IPS DF 19.7 (cell line): ENCODE results near the gene LRRK1.

Source experiments
- DNase-seq: peaks from one replicate; pipeline ENCODE4 v3.0.0-alpha.2; 2013; ENCODE audit warnings: low read depth, low spot score

Gene LRRK1

GRCh38 chr15:101022876-101023275, 103.7 kb downstream of the LRRK1 start:
- DNase-seq, result no peak

- DNase-seq, result no peak
These were observed 104.4 kb downstream of the LRRK1 start for GRCh38 chr15:101023501-101024072.

- no peak for DNase-seq
These were observed 105.0 kb downstream of the LRRK1 start for GRCh38 chr15:101024073-101024695.

- no peak for DNase-seq
These were observed 105.7 kb downstream of the LRRK1 start for GRCh38 chr15:101024706-101025500.

GRCh38 chr15:101025501-101025885, 106.3 kb downstream of the LRRK1 start:
- no peak for DNase-seq

GRCh38 chr15:101025896-101026631, 106.9 kb downstream of the LRRK1 start:
- no peak for DNase-seq

GRCh38 chr15:101026656-101027272, 107.6 kb downstream of the LRRK1 start:
- DNase-seq, result no peak

- no peak for DNase-seq
These were observed 108.2 kb downstream of the LRRK1 start for GRCh38 chr15:101027273-101027901.

- no peak for DNase-seq
These were observed 108.8 kb downstream of the LRRK1 start for GRCh38 chr15:101027920-101028319.

GRCh38 chr15:101028321-101028720, 109.2 kb downstream of the LRRK1 start:
- no peak for DNase-seq

- DNase-seq, result no peak
These were observed 109.7 kb downstream of the LRRK1 start for GRCh38 chr15:101028772-101029438.

GRCh38 chr15:101029971-101030661, 111.0 kb downstream of the LRRK1 start:
- no peak for DNase-seq

- DNase-seq, result no peak
These were observed 112.1 kb downstream of the LRRK1 start for GRCh38 chr15:101031213-101031612.

GRCh38 chr15:101033801-101034200, 114.6 kb downstream of the LRRK1 start:
- no peak for DNase-seq

GRCh38 chr15:101035611-101036010, 116.5 kb downstream of the LRRK1 start:
- DNase-seq, result no peak

GRCh38 chr15:101036189-101036588, 117.0 kb downstream of the LRRK1 start:
- no peak for DNase-seq

GRCh38 chr15:101037090-101037830, 118.1 kb downstream of the LRRK1 start:
- DNase-seq, result no peak

GRCh38 chr15:101038327-101039003, 119.3 kb downstream of the LRRK1 start:
- DNase-seq, result no peak

GRCh38 chr15:101039461-101039860, 120.3 kb downstream of the LRRK1 start:
- DNase-seq, result no peak
